ENCODE data around the gene DOCK8.

DNA sequence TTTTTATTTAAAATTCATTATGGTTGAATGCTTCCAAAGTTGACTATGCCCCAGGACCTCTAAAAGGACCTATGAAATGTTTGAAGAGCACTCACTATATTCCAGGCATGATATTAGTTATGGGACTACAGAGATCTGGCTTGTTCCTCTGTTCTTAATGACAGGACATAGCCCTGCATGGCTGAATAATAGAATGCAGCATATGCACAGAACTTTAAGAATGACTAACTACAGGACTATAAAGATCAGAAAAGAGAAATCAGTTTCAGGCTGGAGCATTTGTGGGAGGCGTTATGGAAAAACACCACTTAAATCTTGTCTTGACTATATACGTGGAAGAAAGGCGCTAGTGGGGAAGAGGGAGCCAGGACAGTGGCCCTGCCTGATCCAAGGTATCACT is 239.2 kb downstream of the DOCK8 start:
- TF ChIP-seq POLR2AphosphoS5 (IDR thresholded peaks at IDR 0.05), result no peak
- TF ChIP-seq, protein P1, sequence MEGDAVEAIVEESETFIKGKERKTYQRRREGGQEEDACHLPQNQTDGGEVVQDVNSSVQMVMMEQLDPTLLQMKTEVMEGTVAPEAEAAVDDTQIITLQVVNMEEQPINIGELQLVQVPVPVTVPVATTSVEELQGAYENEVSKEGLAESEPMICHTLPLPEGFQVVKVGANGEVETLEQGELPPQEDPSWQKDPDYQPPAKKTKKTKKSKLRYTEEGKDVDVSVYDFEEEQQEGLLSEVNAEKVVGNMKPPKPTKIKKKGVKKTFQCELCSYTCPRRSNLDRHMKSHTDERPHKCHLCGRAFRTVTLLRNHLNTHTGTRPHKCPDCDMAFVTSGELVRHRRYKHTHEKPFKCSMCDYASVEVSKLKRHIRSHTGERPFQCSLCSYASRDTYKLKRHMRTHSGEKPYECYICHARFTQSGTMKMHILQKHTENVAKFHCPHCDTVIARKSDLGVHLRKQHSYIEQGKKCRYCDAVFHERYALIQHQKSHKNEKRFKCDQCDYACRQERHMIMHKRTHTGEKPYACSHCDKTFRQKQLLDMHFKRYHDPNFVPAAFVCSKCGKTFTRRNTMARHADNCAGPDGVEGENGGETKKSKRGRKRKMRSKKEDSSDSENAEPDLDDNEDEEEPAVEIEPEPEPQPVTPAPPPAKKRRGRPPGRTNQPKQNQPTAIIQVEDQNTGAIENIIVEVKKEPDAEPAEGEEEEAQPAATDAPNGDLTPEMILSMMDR (IDR thresholded peaks at IDR 0.05), result no peak
- no peak for TF ChIP-seq POLR2A (IDR thresholded peaks at IDR 0.05)
